Central memory CD4-positive, alpha-beta T cell (primary cell): Measurements from ENCODE around the gene KCNT2.

Experiments
- DNase-seq: peaks from one replicate; pipeline ENCODE4 v3.0.0; 2022

KCNT2 gene

GRCh38 chr1:196442366-196442765, 165.9 kb downstream of the KCNT2 start:
- no peak for DNase-seq

GRCh38 chr1:196440711-196441110, 167.5 kb downstream of the KCNT2 start:
- DNase-seq = no peak

- no peak for DNase-seq
Observed at GRCh38 chr1:196438329-196438728, 169.9 kb downstream of the KCNT2 start.

GRCh38 chr1:196437671-196438070, 170.6 kb downstream of the KCNT2 start:
- DNase-seq = no peak

- no peak for DNase-seq
Observed at GRCh38 chr1:196433000-196433399, 175.2 kb downstream of the KCNT2 start.

GRCh38 chr1:196427976-196428734, 180.1 kb downstream of the KCNT2 start:
- DNase-seq = no peak

- DNase-seq = no peak
Observed at GRCh38 chr1:196425513-196425912, 182.7 kb downstream of the KCNT2 start.

GRCh38 chr1:196423612-196424011, 184.6 kb downstream of the KCNT2 start:
- no peak for DNase-seq

- DNase-seq = no peak
Observed at GRCh38 chr1:196418772-196419171, 189.5 kb downstream of the KCNT2 start.

- DNase-seq = no peak
Observed at GRCh38 chr1:196415978-196416377, 192.3 kb downstream of the KCNT2 start.

GRCh38 chr1:196412326-196412725, 195.9 kb downstream of the KCNT2 start:
- DNase-seq = no peak

GRCh38 chr1:196410768-196411167, 197.5 kb downstream of the KCNT2 start:
- DNase-seq = no peak

- DNase-seq = no peak
Observed at GRCh38 chr1:196409586-196409985, 198.7 kb downstream of the KCNT2 start.

- DNase-seq = no peak
Observed at GRCh38 chr1:196407358-196408051, 200.7 kb downstream of the KCNT2 start.

- DNase-seq = no peak
Observed at GRCh38 chr1:196405839-196406238, 202.4 kb downstream of the KCNT2 start.

- no peak for DNase-seq
Observed at GRCh38 chr1:196403803-196404690, 204.2 kb downstream of the KCNT2 start.

GRCh38 chr1:196401891-196402290, 206.3 kb downstream of the KCNT2 start:
- no peak for DNase-seq

- no peak for DNase-seq
Observed at GRCh38 chr1:196401452-196401833, 206.8 kb downstream of the KCNT2 start.

GRCh38 chr1:196400478-196401451, 207.5 kb downstream of the KCNT2 start:
- no peak for DNase-seq

GRCh38 chr1:196399713-196400112, 208.5 kb downstream of the KCNT2 start:
- DNase-seq = no peak

- DNase-seq = no peak
Observed at GRCh38 chr1:196393742-196394141, 214.5 kb downstream of the KCNT2 start.

- DNase-seq = no peak
Observed at GRCh38 chr1:196393282-196393681, 215.0 kb downstream of the KCNT2 start.
